NCI-H82 (cell line): ENCODE data around the gene TWSG1.
"Not testable (repeated sequence)": the region's sequence is repeated elsewhere in the genome, so short reads cannot be mapped to it uniquely, and the experiment has no call there.

Experiments used
- DNase-seq: peaks from one replicate; lab custom pipeline; 2025; lab: John Stamatoyannopoulos, UW

The TWSG1 gene

GRCh38 chr18:9335697-9336045 is 1.1 kb downstream of the TWSG1 start:
- no peak for DNase-seq

DNA sequence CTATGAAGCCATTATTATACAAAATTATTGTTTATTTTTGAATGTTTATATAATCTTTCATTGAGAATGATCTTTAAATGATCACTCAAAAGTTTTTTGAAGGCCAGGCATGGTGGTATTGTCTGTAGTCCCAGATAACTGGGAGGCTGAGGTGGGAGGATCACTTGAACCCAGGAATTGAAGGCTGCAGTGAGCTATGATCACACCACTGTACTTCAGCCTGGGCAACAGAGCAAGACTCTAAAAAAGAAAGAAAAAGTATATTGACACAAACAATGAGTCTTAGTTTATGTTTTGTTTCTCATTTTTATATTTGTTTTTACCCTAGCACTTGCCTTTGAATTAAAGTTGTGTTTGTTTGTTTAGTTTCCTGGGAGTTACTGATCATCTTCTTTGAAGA is 2.3 kb downstream of the TWSG1 start:
- DNase-seq: no peak

DNA sequence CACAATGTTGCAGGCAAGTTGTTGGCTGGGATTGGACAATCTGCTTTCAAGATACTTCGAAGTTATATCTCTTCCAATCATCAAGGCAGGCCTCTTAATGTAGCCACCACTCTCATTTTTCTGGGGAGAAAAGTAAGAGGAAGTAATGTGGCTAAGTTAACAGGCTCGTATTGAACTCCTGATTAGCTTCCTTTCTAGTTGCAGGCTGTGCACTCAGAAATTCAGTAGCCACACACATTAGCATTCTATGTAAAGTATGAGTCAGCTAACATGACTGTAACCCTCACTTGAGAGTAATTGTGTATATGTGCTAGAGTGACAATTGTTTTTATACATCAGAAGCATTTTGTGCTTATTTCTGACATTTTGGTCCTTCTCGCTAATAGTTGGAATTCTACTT is 3.3 kb downstream of the TWSG1 start:
- no peak for DNase-seq

DNA sequence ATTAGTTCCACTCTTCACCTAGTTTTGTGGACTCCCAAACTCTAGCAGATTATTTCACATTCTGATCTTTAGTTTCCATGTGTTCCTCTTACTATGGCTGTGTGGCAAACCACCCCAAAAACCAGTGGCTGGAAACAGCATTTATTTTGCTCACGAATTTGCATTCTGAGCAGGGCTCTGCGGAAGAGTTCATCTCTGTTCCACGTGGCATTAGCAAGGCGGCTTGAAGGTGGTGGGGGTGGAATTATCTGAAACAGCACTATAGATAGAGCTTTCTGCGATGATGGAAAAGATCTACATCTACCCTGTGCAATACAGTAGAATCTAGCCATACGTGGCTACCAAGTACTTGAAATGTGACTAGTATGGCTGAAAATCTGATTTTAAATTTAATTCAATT is 5.9 kb downstream of the TWSG1 start:
- no peak for DNase-seq

DNA sequence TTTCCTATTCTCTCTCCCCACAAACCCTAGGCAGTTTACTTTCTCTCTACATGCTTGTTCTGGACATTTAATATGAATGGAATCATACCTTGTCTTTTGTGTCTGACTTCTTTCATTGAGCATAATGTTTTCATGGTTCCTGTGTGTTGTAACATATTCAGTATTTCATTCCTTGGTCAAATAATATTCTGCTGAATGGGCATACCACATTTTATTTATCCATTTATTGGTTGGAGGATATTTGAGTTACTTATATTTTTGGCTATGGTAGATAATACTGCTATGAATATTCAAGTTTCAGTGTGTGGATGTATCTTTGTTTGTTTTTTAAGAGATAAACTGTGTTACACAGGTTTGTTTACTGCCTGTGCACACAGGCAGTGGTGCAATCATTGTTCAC is 9.0 kb downstream of the TWSG1 start:
- DNase-seq: no peak

DNA sequence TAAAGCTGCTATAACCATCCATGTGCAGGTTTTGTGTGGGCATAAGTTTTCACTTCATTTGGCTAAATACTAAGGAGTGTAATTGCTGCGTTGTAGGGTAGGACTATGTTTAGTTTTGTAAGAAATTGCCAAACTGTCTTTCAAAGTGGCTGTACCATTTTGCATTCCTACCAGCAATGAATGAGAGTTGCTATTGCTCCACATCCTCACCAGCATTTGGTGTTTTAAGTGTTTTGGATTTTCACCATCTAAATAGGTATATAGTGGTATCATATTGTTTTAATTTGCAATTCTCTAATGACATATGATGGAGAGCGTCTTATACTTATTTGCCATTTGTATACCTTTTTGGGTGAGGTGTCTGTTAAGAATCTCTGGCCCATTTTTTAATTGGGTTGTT is 12.2 kb downstream of the TWSG1 start:
- no peak for DNase-seq

DNA sequence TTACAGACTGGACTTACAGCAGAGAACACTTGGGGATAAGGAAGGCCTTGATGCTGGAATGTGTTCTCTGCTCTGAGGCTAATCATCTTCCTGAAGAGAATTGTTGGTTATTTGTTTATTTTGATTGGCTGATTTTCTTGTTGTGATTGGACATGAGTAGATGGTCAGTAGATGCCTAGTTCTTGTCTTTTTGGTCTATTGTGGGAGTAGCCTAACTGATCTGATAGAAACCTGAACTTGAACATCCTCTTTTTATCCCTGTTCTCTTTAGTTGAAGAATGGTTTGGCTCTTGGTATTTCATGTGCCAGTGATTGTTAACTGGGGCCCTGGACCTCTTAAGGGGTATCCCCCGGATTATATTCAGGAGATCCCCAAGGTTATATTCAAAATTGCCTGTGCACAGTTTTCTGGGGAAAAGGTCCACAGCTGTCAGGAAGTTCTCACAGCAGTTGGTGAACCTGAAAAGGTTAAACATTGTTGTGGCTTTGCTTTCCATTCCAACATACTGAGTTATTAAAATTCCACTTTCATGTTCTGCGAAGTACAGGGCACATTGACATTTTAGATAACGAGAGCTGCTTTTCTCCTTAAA is 13.6 kb downstream of the TWSG1 start:
- no peak for DNase-seq

- no peak for DNase-seq
Measured at GRCh38 chr18:9348766-9349165, 14.2 kb downstream of the TWSG1 start.

- no peak for DNase-seq
Measured at GRCh38 chr18:9353596-9353995, 19.0 kb downstream of the TWSG1 start.

DNA sequence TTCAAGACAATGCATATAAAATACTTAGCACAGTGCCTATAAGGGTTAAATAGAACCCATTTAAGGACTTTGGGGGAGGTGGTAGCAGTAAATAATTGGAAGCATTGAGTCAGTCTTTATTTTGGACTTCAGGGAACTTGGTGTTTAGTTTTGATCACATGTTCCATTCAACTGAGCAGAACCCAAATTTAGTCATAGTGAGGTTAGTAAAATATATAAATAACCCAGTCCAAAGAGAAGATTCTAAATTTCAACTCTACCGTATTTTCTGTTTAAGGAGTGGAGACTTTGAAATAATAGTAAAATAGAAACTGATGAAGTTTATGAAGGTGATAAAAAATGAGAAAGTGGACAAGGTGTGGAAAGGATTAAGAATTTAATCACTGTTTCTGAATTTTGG is 19.7 kb downstream of the TWSG1 start:
- DNase-seq: no peak

DNA sequence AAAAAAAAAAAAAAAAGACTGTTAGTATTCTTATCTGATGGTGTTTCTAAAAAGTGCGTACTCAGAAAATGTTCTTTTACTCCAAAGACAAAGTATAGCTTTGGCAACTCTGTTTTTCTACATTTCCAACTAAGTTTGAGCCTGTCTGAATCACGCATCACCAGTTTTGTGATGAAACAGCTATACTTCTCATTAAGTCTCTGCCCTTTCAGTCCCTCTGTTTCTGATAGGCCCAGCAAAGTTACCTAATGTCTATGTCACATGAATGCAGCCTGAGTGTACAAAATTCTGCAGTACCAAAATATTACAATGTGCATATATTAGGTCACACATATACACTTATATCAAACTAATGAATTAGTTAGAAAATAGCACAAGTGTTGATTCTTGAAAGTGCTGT is 22.4 kb downstream of the TWSG1 start:
- no peak for DNase-seq

- DNase-seq: no peak
Measured at GRCh38 chr18:9359796-9360195, 25.2 kb downstream of the TWSG1 start.

DNA sequence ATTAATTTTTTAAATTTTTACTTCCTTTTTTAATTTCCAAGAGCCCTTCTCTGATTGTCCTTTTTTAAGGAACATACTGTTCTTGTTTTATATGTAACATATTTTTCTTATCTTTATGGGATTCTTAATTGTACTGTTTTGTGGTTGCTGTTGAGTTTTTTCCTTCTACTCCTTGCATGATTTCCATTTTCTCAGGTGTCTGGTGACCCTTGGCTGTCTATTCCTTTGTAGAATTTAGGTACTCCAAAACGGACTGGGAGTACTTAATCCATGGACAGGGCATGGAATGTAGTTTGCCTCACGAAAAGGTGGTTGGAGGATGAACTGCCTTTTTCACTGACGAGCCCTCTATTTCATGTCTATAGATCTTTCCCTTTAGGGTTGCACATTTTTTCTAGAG is 26.6 kb downstream of the TWSG1 start:
- no peak for DNase-seq

- DNase-seq: no peak
Measured at GRCh38 chr18:9362869-9363268, 28.3 kb downstream of the TWSG1 start.

GRCh38 chr18:9364242-9364641 is 29.7 kb downstream of the TWSG1 start:
- no peak for DNase-seq

GRCh38 chr18:9365406-9365805 is 30.8 kb downstream of the TWSG1 start:
- DNase-seq: no peak

DNA sequence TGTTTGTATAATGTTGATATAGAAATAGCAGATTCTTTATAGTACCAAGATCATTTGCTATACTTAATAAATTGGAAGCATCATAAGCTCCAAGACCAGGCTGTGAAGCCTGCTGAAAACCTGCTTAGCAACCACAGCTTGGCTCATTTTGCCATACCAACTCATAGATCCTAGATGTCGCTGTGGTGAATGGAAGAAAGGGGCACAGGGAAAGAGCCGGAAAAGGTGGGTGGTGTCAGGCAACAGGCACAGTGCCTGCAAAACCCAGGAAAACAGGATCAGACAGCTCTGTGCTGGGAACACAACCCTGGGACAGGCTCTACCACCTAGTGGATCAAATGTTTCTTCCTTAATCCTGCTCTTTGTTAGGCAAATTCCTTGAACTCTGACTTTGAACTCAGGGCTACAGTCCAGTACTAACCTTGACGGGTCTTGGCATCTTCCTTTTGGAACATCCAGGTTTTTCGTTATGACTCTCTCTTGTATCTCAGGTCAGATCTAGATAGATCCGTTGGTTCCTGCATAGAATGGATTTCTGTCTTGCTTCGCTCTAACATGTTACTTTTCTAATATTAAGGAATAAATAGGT is 31.6 kb downstream of the TWSG1 start:
- DNase-seq: peak; percentile 28

DNA sequence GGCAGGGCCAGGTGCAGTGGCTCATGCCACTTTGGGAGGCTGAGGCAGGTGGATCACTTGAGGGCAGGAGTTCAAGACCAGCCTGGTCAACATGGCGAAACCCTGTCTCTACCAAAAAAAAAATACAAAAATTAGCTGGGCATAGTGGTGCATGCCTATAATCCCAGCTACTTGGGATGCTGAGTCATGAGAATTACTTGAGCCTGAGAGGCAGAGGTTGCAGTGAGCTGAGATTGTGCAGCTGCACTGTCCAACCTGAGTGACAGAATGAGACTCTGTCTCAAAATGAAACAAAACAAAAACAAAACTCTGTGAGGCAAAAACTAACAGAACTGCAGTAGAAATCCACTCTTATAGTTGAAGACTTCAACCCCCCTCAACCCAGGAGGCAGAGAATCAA is 38.7 kb downstream of the TWSG1 start:
- DNase-seq: not testable (repeated sequence)

DNA sequence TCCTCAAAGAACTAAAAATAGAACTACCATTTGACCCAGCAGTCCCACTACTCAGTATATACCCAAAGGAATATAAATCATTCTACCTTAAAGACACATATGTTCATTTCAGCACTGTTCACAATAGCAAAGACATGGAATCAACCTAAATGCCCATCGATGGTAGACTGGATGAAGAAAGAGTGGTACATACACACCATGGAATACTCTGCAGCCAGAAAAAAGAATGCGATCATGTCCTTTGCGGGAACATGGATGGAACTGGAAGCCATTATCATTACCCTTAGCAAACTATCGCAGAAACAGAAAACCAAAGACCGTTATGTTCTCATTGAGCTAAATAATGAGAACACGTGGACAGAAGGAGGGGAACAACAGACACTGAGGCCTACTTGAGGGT is 44.5 kb downstream of the TWSG1 start:
- no peak for DNase-seq

- DNase-seq: peak; percentile 9
Measured at GRCh38 chr18:9380101-9380500, 45.5 kb downstream of the TWSG1 start.

DNA sequence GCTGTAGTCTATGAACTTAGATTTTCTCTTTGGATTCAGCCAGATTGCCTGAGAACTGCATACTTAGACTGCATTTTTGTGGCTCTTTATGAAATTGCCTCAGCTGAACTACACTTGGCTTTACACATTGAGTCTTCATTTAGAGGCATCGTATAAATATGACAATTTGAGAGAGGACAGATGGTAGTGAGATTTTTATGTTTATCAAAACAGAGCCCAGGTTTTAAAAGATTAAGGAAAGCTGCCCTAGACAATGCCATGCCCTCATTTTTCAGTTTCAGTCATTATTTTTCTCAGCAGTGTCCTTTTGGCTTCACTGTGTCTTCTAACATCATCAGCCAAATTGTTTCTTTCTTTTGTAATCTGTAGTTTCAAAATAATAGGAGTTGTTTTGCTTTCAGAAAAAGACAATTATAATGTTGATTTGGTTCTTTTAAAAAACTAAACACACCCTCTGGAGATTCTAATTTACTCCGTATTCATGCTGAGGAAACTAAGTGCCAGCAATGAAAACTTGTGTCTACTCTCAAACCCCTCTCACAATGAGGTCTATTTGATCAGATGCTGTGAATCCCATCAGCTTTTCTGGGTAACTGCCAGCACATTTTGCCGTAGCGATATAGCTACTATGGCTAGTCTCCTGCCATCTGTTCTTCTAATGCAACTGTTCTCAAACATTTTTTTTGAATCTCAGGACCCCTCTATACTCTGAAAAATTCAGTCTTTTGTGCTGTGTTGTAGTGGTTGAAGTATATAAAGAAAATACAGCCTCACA is 46.2 kb downstream of the TWSG1 start:
- peak; percentile 75 for DNase-seq

- DNase-seq: no peak
Measured at GRCh38 chr18:9386879-9387278, 52.3 kb downstream of the TWSG1 start.

DNA sequence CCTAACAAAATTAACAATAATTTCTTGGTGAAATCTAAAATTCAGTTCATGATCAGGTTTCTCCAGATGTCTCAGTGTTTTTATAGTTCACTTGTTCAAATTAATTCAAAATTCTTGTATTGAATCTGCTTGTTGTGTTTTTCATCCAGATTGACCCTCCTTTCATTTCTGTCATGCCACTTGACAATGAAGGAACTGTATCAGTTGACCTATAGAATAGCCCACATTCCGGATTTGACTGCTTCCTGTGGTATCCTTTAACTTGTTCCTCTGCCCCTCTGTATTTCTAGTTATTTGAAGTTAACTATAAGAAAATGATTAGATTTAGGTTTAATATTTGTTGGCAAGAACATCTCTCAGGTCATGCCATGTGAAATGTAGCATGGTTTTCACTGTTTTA is 53.3 kb downstream of the TWSG1 start:
- DNase-seq: no peak

GRCh38 chr18:9389706-9390105 is 55.1 kb downstream of the TWSG1 start:
- DNase-seq: no peak
